ENCODE data around the gene RASGEF1C.

RASGEF1C gene

DNA sequence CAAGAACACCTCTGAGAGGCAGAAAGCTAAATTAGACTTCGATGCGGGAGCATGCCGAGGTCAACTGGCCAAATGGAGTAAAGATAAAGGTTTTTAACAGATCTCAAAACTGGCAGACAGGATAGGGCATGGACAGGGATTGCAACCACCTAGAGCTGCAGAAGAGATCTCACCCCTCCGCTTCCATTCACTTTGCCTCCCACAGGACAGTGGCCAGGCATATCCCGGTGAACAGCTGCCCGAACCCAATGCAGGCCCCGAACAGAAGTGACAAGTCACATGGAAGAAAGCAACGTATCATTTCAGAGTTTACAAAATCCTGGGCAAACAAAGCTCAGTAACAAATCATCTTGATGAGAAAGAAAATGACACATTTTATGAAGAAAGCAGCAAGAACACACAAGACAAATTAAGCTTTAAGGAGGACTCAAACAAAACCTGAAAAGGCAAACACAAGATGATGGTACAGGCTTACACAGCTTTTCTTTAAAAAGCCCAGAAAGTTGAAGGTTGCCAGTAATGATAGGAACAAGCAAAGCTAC, 155.9 kb downstream of the RASGEF1C start:
- DNase-seq (ENCODE audit: low read depth, low spot score): no peak

DNA sequence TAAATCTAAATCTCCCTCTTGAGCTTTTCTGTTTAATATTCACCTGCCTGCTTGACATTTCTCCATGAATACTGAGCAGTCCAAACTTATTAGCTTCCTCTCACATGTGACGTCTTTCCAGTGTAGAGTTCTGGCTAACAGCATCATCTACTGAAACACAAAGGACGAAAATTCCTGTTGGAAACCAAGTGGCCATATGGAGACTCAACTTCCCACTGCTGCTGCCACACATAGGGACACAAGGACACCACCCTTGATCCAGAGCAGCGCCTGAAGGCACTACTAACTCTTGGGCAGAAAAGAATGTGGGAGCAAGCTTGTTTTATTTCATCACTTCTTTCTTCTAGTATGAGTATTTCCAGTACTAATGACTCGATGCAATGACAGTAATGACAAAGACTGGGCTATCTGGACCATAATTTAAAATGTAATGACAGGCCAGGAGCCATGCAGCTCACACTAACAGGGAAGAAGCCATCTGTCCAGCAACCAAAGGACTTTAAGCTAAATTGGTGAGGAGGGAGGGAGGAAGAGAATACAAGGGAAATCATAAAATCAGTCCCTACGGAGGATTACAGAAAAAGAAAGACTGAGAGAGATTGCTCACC, 156.7 kb downstream of the RASGEF1C start:
- DNase-seq (ENCODE audit: low read depth, low spot score): no peak
